Fibroblast of skin of back (primary cell): ENCODE measurements around the gene AGBL1.
"Not testable (repeated sequence)": the region's sequence is repeated elsewhere in the genome, so short reads cannot be mapped to it uniquely, and the experiment has no call there.

Experiments used
- DNase-seq: peaks from one replicate; pipeline ENCODE4 v3.0.0-alpha.2; 2013

Gene AGBL1

DNA sequence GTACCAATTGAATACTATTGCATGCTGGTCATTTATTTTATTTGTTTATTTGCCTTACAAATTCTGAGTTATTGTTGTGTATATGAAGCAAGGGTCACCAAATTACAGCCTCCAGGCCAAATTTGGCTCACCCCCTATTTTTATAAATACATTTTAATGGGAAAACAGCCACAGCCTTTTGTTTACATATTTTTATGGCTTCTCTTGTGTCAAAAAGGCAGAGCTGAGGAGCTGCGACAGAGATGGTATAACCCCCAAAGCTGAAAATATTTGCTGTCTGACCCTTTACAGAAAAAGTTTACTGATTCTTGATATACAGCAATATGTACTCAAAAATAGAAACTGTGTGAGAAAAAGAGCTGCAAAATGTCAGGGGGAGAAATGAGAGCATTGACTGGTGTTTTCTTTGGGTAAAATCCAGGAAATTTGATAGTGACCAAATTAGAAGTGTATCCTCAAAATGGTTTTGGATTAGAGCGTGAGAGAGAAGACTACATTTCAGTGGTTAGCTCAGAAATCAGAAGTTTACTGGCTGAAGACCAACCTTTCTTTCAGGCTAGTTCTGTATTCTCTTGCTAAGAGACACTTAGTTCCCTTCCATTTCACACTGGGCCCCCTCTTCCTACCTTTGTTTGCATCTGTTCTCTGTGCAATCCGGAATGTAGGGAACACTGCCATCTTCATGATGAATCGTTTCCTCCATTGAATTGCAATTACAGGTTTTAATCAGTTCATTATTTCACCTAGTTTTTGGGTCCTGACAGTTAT lies 757.8 kb downstream of the AGBL1 start:
- peak; percentile 45 for DNase-seq

- no peak for DNase-seq
These were observed 759.8 kb downstream of the AGBL1 start for GRCh38 chr15:86839502-86839901.

DNA sequence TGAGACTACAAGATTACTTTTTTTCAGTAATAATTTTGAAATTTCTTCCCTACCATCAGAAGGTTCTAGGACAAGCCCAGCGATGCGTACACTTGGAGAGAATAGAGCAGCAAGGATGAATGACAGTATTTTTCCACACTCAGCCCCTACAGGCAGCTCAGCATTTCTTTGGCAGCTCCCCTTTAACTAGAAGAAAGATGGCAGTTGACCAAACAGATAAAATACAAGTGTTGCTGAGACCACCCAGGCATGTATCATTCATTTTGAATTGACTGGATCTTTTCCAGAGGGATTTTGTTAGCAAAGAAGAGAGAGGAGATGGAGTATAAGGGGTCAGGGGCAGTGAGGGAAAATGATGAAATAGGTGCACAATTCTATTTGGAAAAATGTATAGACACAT lies 761.3 kb downstream of the AGBL1 start:
- no peak for DNase-seq

DNA sequence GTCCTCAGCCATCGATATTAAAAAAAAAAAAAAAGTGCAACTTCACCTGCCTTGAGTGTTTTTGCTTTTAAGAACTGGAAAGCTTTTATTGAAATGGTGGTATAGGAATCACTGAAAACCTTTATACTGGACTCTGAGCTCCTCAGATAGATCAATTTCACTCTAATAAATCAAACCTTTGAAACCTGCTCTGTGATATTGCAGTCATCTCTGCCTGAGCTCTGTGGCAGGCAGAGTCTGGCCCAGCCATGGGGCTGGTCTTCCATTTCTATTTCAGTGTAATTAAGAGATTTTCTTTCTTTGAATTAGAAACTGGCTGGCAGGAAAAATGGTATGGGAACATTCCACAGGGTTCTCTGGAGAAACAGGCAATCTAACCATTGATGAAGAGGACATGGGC lies 762.5 kb downstream of the AGBL1 start:
- no peak for DNase-seq

GRCh38 chr15:86846036-86846435 lies 766.4 kb downstream of the AGBL1 start:
- no peak for DNase-seq

- no peak for DNase-seq
These were observed 769.5 kb downstream of the AGBL1 start for GRCh38 chr15:86849136-86849535.

GRCh38 chr15:86849558-86850285 lies 770.1 kb downstream of the AGBL1 start:
- DNase-seq, result no peak

GRCh38 chr15:86850939-86851338 lies 771.3 kb downstream of the AGBL1 start:
- no peak for DNase-seq

- DNase-seq, result no peak
These were observed 773.1 kb downstream of the AGBL1 start for GRCh38 chr15:86852741-86853140.

DNA sequence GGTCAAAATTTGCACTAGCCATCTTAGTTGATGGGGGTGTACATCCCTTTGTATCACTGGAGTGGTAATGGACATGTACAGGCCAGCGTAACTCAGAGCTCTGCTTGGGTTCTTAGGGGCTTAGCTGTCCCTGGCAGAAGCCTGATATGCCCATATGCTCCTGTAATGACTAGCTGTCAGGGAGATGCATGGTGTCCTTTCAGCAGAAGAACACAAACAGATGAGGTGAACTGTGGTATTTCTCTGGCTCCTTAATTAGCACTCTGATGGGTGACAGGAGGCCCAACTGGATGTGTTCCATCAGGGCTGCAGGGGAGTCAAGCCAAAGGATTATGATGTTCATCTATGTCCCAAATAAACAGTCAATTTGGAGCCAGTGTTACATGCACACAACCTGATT lies 774.5 kb downstream of the AGBL1 start:
- no peak for DNase-seq

- no peak for DNase-seq
These were observed 775.9 kb downstream of the AGBL1 start for GRCh38 chr15:86855307-86856291.

DNA sequence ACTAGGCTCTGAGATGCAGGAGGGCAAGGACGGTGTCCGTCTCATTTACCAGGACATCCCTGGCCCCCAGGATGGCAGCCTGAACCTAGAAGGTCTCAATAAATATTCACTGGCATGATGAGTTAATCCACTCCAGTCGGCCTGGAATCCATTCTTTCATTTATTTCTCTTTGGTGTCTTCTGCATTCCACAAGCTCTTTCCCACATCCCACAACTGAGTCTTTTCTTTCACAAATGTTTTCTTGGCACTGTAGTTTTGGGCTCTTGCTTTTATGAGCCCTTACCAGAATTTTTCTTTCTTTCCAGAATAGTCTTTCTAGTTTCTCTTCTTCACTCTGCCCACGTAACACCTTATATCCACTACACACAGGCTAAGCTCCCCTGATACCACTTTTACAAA lies 778.0 kb downstream of the AGBL1 start:
- DNase-seq, result peak; percentile 35

- peak; percentile 96 for DNase-seq
These were observed 783.7 kb downstream of the AGBL1 start for GRCh38 chr15:86863226-86863915.

DNA sequence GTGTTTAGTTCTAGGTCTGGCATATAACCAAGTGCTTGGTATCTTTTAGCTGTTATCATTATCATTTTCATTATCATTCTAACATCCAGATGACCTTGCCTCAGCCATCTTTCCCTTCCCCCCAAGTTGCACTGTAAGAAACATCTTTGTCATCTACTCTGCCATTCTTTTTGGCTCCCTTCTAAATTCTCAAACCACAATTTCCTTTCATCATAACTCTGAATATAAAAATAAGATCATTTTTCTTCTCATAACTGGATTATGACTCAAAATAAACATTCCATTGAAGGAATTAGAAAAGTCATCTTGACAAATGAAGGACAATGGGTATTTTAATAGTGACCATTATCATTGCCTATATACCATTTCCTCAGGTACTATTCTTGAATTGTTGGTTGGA lies 786.2 kb downstream of the AGBL1 start:
- DNase-seq, result peak; percentile 83

- DNase-seq, result no peak
These were observed 791.2 kb downstream of the AGBL1 start for GRCh38 chr15:86870846-86871245.

DNA sequence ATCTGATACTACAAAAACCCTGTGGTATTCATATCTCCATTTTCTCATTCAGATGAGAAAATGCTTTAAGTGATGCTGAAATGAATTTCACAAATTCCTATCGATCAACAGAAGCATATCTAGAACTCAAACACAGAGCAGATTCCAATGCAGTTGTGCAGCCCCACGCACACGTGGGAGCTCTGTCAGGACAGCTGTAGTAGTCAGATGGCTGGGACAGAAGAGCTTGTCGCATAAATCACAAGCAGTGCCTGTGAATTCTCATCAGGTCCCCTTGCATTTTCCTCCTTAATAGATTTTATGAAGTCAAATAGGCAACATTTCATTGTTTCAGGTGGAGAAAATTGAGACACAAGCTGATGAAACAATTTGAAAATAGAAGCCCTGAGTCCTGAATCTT lies 792.3 kb downstream of the AGBL1 start:
- no peak for DNase-seq

DNA sequence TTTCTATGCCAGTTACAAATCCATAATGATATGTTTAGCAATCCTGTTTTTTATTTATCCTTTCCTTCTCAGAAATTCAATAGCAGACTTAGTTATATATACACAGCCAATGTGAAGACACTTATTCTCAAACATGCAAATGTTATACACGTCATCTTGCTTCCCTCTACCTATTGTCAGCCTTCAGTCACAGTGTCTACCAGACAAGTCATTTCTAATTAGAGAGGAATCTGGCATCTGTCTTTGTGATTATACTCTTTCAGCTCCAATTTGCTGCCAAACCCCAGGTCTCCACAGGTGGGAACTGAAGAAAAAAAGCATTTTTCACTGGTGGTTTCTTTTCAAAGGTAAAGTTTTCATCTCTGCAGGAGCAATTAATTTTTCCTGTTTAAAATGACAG lies 793.1 kb downstream of the AGBL1 start:
- DNase-seq, result no peak

- DNase-seq, result no peak
These were observed 795.4 kb downstream of the AGBL1 start for GRCh38 chr15:86875067-86875466.

DNA sequence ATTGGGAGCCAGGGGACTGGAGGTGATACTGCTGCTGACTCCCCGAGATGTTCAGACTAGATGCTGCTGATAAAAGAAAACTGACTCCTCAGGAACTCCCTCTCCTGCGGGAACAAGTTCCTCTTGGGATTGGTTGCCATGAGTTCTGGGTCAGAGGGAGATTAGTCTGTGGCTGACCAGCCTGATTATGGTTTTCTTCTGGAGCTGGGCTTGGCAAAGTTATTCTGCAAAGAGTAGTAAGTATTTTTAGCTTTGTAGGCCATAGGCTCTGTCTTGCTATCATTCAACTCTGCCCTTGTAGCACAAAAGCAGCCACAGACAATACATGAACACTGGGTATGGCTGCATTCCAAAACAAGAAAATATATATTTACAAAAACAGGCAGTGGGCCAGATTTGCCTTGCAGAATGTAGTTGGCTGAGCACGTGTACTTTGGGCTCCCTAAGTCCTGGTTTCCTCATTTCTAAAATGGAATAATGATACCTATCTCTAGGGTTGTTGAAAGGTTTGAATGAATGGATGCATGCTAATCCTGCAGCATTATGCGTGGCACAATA lies 796.8 kb downstream of the AGBL1 start:
- no peak for DNase-seq

DNA sequence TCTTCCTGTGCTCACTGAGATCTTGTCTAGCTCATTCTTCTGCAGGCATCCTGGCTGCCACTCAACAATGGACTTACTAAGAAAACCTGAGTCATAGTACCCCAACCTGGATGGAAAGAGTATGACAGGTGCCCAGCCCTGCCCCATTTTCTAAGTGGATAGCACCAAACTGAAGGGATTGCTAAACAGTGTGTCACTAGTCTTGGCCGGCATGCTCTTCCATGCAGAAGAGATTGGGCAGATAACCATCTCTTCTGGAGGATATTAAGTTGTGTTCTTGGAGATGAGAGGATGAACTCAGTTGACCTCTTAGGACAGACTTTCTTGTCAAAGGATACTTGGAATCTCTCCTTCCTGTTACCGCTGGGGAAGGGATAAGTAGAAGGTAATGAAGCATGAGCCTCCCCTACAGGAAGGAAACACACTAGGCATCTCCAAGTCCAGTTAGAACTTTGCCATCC lies 797.5 kb downstream of the AGBL1 start:
- DNase-seq, result no peak

GRCh38 chr15:86878844-86879243 lies 799.2 kb downstream of the AGBL1 start:
- not testable (repeated sequence) for DNase-seq
